Fibroblast of lung (primary cell): ENCODE results near the gene PLEKHM2. TPM values are rescaled to one million over a fixed set of nuclear protein-coding genes. Genes with fewer than 3 reads are reported as not detected.

Experiments
- polyA plus RNA-seq, 2 donors: library from polyadenylated mRNA; depleted of rRNA in 1 of 2; stranded (reverse) in 1 of 2; unstranded in 1 of 2; fragments of >200 nt; gene quantifications; 2 replicates each; pipeline ENCODE4 v1.2.1, GENCODE V29; 2011 to 2012; ENCODE audit warnings: missing spikeins in 1 of 2
- total RNA-seq: library from RNA; depleted of rRNA; stranded (reverse); fragments of >200 nt; gene quantifications from 2 replicates; pipeline ENCODE4 v1.2.1, GENCODE V29; 2014

Gene PLEKHM2
- total and polyA plus RNA-seq, 2 donors (not counting 1 experiment from before 2014, with no cell fraction given) = 27.3 to 94.6 TPM

Other genes with a start within 250 kb of the PLEKHM2 start
- not detected in 2 replicates for gene CTRC, start 245.9 kb upstream of the PLEKHM2 start, total RNA-seq
- gene CTRC, start 245.9 kb upstream of the PLEKHM2 start, polyA plus RNA-seq = not detected in 2 replicates
- not detected in 2 replicates for gene CELA2A, start 227.6 kb upstream of the PLEKHM2 start, total RNA-seq
- gene CELA2A, start 227.6 kb upstream of the PLEKHM2 start, polyA plus RNA-seq = not detected in 2 replicates
- not detected in 2 replicates for gene CELA2B, start 208.2 kb upstream of the PLEKHM2 start, total RNA-seq
- not detected in 2 replicates for gene CELA2B, start 208.2 kb upstream of the PLEKHM2 start, polyA plus RNA-seq
- gene CASP9, start 160.1 kb upstream of the PLEKHM2 start, total RNA-seq = 4.1 and 5.6 TPM in 2 replicates
- gene CASP9, start 160.1 kb upstream of the PLEKHM2 start, polyA plus RNA-seq = 6.4 and 8.3 TPM in 2 replicates
- 14.9 and 18.8 TPM in 2 replicates for gene DNAJC16, start 157.5 kb upstream of the PLEKHM2 start, total RNA-seq
- 15.3 and 18.9 TPM in 2 replicates for gene DNAJC16, start 157.5 kb upstream of the PLEKHM2 start, polyA plus RNA-seq
- 1.0 and 1.2 TPM in 2 replicates for gene AGMAT, start 99.3 kb upstream of the PLEKHM2 start, total RNA-seq
- gene AGMAT, start 99.3 kb upstream of the PLEKHM2 start, polyA plus RNA-seq = 0.52 and 0.53 TPM in 2 replicates
- 10.8 and 11.7 TPM in 2 replicates for gene DDI2, start 66.9 kb upstream of the PLEKHM2 start, total RNA-seq
- 6.4 and 9.3 TPM in 2 replicates for gene DDI2, start 66.9 kb upstream of the PLEKHM2 start, polyA plus RNA-seq
- 0.77 and 0.83 TPM in 2 replicates for gene SLC25A34, start 51.9 kb downstream of the PLEKHM2 start, total RNA-seq
- gene SLC25A34, start 51.9 kb downstream of the PLEKHM2 start, polyA plus RNA-seq = 0.23 and 0.35 TPM in 2 replicates
- not detected in 2 replicates for gene TMEM82, start 58.2 kb downstream of the PLEKHM2 start, total RNA-seq
- not detected in 2 replicates for gene TMEM82, start 58.2 kb downstream of the PLEKHM2 start, polyA plus RNA-seq
- gene FBLIM1, start 74.5 kb downstream of the PLEKHM2 start, total RNA-seq = 17.3 and 27.7 TPM in 2 replicates
- gene FBLIM1, start 74.5 kb downstream of the PLEKHM2 start, polyA plus RNA-seq = 35.8 and 86.2 TPM in 2 replicates
- gene UQCRHL, start 123.3 kb downstream of the PLEKHM2 start, total RNA-seq = 4.4 and 7.8 TPM in 2 replicates
- gene UQCRHL, start 123.3 kb downstream of the PLEKHM2 start, polyA plus RNA-seq = 1.3 and 2.7 TPM in 2 replicates
- gene SPEN, start 163.4 kb downstream of the PLEKHM2 start, total RNA-seq = 11.0 and 11.9 TPM in 2 replicates
- 3.8 and 5.1 TPM in 2 replicates for gene SPEN, start 163.4 kb downstream of the PLEKHM2 start, polyA plus RNA-seq